Bronchial epithelial cell (primary cell): ENCODE measurements around the gene ARHGAP22. TPM values are rescaled to one million over a fixed set of nuclear protein-coding genes. Genes with fewer than 3 reads are reported as not detected.
A peak's percentile ranks its signal among the peaks of the same experiment; 100 is the strongest.

Source experiments
- DNase-seq: peaks from one replicate; pipeline ENCODE4 v3.0.0-alpha.2; 2010; ENCODE audit warnings: low read depth
- FAIRE-seq: peaks from 2 replicates; lab custom pipeline; 2011; peaks lifted over from hg19 to GRCh38; lab: Jason Lieb, UNC
- H3K27me3 ChIP-seq: 2 replicates; pipeline ENCODE4 v1.5.1; 2011; ENCODE audit warnings: low read length; ENCODE audit not compliant: control insufficient read depth, insufficient read depth
- H3K36me3 ChIP-seq: 2 replicates; pipeline ENCODE4 v1.5.1; 2011; ENCODE audit warnings: low read length; ENCODE audit not compliant: control insufficient read depth, insufficient read depth
- H3K4me3 ChIP-seq: 2 replicates; pipeline ENCODE4 v1.5.1; 2011; ENCODE audit warnings: mild to moderate bottlenecking, low read depth, low read length, control low read depth
- total RNA-seq: library from RNA; depleted of rRNA; stranded (reverse); fragments of >200 nt; gene quantifications from 2 replicates; pipeline ENCODE4 v1.2.1, GENCODE V29; 2014
- TF ChIP-seq, protein P1 (sequence below): IDR thresholded peaks from 2 replicates; pipeline ENCODE4 v1.5.1; 2011; ENCODE audit warnings: mild to moderate bottlenecking, moderate library complexity, low read length, control low read depth, inconsistent platforms; ENCODE audit not compliant: insufficient read depth, severe bottlenecking

ARHGAP22 gene
- total RNA-seq, 1 donor from 2014 or later: 9.0 TPM

- H3K27me3 ChIP-seq: no peaks in the 10 kb centered on the region
- no peak for FAIRE-seq
- DNase-seq: no peak
- no peak overlapping the region for H3K4me3 ChIP-seq
- H3K36me3 ChIP-seq: no peaks in the 10 kb centered on the region
- TF ChIP-seq, protein P1, sequence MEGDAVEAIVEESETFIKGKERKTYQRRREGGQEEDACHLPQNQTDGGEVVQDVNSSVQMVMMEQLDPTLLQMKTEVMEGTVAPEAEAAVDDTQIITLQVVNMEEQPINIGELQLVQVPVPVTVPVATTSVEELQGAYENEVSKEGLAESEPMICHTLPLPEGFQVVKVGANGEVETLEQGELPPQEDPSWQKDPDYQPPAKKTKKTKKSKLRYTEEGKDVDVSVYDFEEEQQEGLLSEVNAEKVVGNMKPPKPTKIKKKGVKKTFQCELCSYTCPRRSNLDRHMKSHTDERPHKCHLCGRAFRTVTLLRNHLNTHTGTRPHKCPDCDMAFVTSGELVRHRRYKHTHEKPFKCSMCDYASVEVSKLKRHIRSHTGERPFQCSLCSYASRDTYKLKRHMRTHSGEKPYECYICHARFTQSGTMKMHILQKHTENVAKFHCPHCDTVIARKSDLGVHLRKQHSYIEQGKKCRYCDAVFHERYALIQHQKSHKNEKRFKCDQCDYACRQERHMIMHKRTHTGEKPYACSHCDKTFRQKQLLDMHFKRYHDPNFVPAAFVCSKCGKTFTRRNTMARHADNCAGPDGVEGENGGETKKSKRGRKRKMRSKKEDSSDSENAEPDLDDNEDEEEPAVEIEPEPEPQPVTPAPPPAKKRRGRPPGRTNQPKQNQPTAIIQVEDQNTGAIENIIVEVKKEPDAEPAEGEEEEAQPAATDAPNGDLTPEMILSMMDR: no peak
Observed at GRCh38 chr10:48640326-48640725, 35.5 kb upstream of the ARHGAP22 start.

DNA sequence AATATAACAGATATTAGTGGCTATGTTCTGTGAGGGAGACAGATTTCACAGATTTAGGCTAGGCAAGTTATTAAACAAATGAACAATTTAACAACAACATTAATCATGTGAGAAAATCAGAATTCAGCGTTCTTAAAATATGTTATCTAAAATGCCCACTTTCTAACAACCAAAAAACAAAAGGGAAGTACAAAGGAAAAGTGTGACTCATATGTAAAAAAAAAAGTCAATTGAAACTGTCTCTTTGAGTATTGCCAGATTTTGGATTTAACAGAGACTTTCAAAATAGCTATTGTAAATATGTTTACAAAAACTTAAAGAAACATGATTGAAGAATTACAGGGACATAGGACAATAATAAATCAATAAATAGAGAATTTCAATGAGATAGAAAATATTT is 34.8 kb upstream of the ARHGAP22 start:
- no peak for FAIRE-seq
- DNase-seq: peak; percentile 12
- Histone ChIP-seq H3K36me3 (no peaks in the 10 kb centered on the region), H3K27me3 (no peaks in the 10 kb centered on the region), H3K4me3 (no peak overlapping the region)
- TF ChIP-seq, protein P1: no peak

- no peak for DNase-seq
- TF ChIP-seq, protein P1: no peak
- H3K4me3 ChIP-seq: no peak overlapping the region
- H3K36me3 ChIP-seq: no peaks in the 10 kb centered on the region
- no peak for FAIRE-seq
- no peaks in the 10 kb centered on the region for H3K27me3 ChIP-seq
Observed at GRCh38 chr10:48638739-48639527, 34.1 kb upstream of the ARHGAP22 start.

GRCh38 chr10:48638158-48638557 is 33.3 kb upstream of the ARHGAP22 start:
- no peak for DNase-seq
- Histone ChIP-seq H3K4me3 (no peak overlapping the region), H3K36me3 (no peaks in the 10 kb centered on the region), H3K27me3 (no peaks in the 10 kb centered on the region)
- no peak for FAIRE-seq
- TF ChIP-seq, protein P1: no peak

- Histone ChIP-seq H3K4me3 (no peak overlapping the region), H3K36me3 (no peaks in the 10 kb centered on the region), H3K27me3 (no peaks in the 10 kb centered on the region)
- TF ChIP-seq, protein P1: no peak
- no peak for DNase-seq
- FAIRE-seq: no peak
Observed at GRCh38 chr10:48636901-48637300, 32.0 kb upstream of the ARHGAP22 start.

GRCh38 chr10:48636231-48636630 is 31.4 kb upstream of the ARHGAP22 start:
- Histone ChIP-seq H3K27me3 (no peaks in the 10 kb centered on the region), H3K36me3 (no peaks in the 10 kb centered on the region), H3K4me3 (no peak overlapping the region)
- TF ChIP-seq, protein P1: no peak
- FAIRE-seq (no peak), DNase-seq (no peak)
